Heart right ventricle (tissue), 16 donors: ENCODE data around the gene KCNT2. TPM values are rescaled to one million over a fixed set of nuclear protein-coding genes. Genes with fewer than 3 reads are reported as not detected.

Experiments
- ATAC-seq, 8 donors: fragments of 200-7000 bp; cut with Tn5 transposase; one replicate each; pipeline ENCODE4 v1.9.1; 2020; ENCODE audit warnings: mild to moderate bottlenecking in 8 of 8, moderate library complexity in 8 of 8, moderate number of reproducible peaks in 1 of 8
- DNase-seq, 2 donors: peaks; one replicate each; pipeline ENCODE4 v3.0.0-alpha.2; 2020
- H3K27ac ChIP-seq, 10 donors: fragments of 200-600 bp; sonication (generic) in 2 of 10; one replicate each; pipeline versions ENCODE4 v1.5.0 to v1.8.0; 2020 to 2022; ENCODE audit warnings: mild to moderate bottlenecking in 3 of 10
- H3K27me3 ChIP-seq, 7 donors: fragments of 200-600 bp; one replicate each; pipeline ENCODE4 v1.8.0; 2021 to 2022; ENCODE audit warnings: mild to moderate bottlenecking in 2 of 7
- H3K36me3 ChIP-seq, 9 donors: fragments of 200-600 bp; sonication (generic) in 1 of 9; one replicate each; pipeline versions ENCODE4 v1.5.0 to v1.8.0; 2020 to 2022; ENCODE audit warnings: mild to moderate bottlenecking in 2 of 9
- H3K4me1 ChIP-seq, 9 donors: fragments of 200-600 bp; sonication (generic) in 1 of 9; one replicate each; pipeline versions ENCODE4 v1.5.0 to v1.8.0; 2020 to 2022; ENCODE audit warnings: mild to moderate bottlenecking in 4 of 9
- H3K4me3 ChIP-seq, 10 donors: fragments of 200-600 bp; sonication (generic) in 2 of 10; one replicate each; pipeline versions ENCODE4 v1.5.0 to v1.8.0; 2020 to 2022; ENCODE audit warnings: mild to moderate bottlenecking in 7 of 10, moderate library complexity in 2 of 10
- H3K9me3 ChIP-seq, 11 donors: fragments of 200-600 bp in 10 of 11; sonication (generic) in 2 of 11; one replicate each; pipeline versions ENCODE4 v1.5.0 to v1.8.0; 2013 to 2022; ENCODE audit warnings: mild to moderate bottlenecking in 2 of 11, control low read depth in 1 of 11, moderate library complexity in 1 of 11
- WGBS, 2 donors: extraction: QIAGEN DNeasy Blood & Tissue Kit; methylation state at CpG; one replicate each; pipeline ENCODE4 v1.1.7; 2013; ENCODE audit warnings: inconsistent platforms in 1 of 2; 5-methylcytosine and 5-hydroxymethylcytosine counted together
- intact Hi-C, 10 donors: fragments of 100-400 bp; cut with DNase I; formaldehyde crosslinking; loops; one replicate each; pipeline versions ENCODE4 v1.11.1 to v1.14.2; 2022
- polyA plus RNA-seq, 2 donors: library from polyadenylated mRNA; stranded (reverse); fragments of 200-250 nt; gene quantifications; one replicate each; pipeline ENCODE4 v1.2.3, GENCODE V29; 2013
- total RNA-seq, 10 donors: library from RNA; stranded (reverse); fragmentation: NEBNext Ultra II Directional in 3 of 10; extraction: Animal tissue kit (Norgen Biotek cat#: 25700) in 3 of 10; gene quantifications; one replicate each; pipeline versions ENCODE4 v1.2.1 to v1.2.4, GENCODE V29; 2021 to 2023
- TF ChIP-seq, protein P1 (sequence below), 9 donors: fragments of 200-600 bp; sonication (generic) in 2 of 9; IDR thresholded peaks; one replicate each; pipeline versions ENCODE4 v1.5.0 to v1.8.0; 2021 to 2022; ENCODE audit warnings: antibody characterized with exemption in 9 of 9, mild to moderate bottlenecking in 5 of 9, moderate library complexity in 1 of 9
- donor health status: Arrhythmogenic right ventricular cardiomyopathy.
- donor health status: ischemic (EF 13 %, LVEDD 7.1; RV severe dilation, severe dysfunction).
- donor health status: healthy with polysubstance abuse.
- donor health status: DM: no; HTN: yes; CAD: no.
- donor health status: DM: no; HTN: no; CAD: no.
- donor health status: ischemic (EF 25% LVEDD 6.9; RV normal size, moderate dysfunction).
- donor health status: ischemic (EF 25% LVEDD 5.7; RV mildly dilated, moderate dysfunction).
- donor health status: healthy.
- donor health status: DM: yes; HTN: yes; CAD: no.
- donor health status: Ischemic cardiomyopathy.
- donor health status: ischemic (EF 35%, LVEDD 5.7; RV mildly dilated, moderate dysfunction).
- donor health status: nonischemic (EF 11% LVEDD 7.7; RV severe dilation, severe dysfunction).
- donor health status: DM: yes; HTN: yes; CAD: no.
- donor health status: PGD.
- donor health status: ischemic (EF 29% LVEDD 5.4; RV normal size, mild dysfunction).
- donor health status: nonischemic (EF 23%, LVEDD 6.1; RV moderate dilation, normal function).

Gene KCNT2
- total and polyA plus RNA-seq, 12 donors: 0.26 to 1.1 (median 0.68) TPM

- Histone ChIP-seq H3K9me3 (peaks cover 0 to 4% (median 0%) of the 10 kb centered on the region in 11 donors), H3K27ac (no peak overlapping the region), H3K27me3 (no peaks in the 10 kb centered on the region), H3K36me3 (no peaks in the 10 kb centered on the region), H3K4me3 (no peak overlapping the region), H3K4me1 (no peaks in the 10 kb centered on the region)
- DNase-seq (no peak), ATAC-seq (no peak)
- TF ChIP-seq, protein P1, sequence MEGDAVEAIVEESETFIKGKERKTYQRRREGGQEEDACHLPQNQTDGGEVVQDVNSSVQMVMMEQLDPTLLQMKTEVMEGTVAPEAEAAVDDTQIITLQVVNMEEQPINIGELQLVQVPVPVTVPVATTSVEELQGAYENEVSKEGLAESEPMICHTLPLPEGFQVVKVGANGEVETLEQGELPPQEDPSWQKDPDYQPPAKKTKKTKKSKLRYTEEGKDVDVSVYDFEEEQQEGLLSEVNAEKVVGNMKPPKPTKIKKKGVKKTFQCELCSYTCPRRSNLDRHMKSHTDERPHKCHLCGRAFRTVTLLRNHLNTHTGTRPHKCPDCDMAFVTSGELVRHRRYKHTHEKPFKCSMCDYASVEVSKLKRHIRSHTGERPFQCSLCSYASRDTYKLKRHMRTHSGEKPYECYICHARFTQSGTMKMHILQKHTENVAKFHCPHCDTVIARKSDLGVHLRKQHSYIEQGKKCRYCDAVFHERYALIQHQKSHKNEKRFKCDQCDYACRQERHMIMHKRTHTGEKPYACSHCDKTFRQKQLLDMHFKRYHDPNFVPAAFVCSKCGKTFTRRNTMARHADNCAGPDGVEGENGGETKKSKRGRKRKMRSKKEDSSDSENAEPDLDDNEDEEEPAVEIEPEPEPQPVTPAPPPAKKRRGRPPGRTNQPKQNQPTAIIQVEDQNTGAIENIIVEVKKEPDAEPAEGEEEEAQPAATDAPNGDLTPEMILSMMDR (IDR thresholded peaks at IDR 0.05): no peak
- intact Hi-C loops: no loop called here
- 59 to 74% methylated on average over 3 of the region's 3 CpGs for WGBS, 2 donors
These were observed 61.7 kb downstream of the KCNT2 start for GRCh38 chr1:196546272-196547111.

DNA sequence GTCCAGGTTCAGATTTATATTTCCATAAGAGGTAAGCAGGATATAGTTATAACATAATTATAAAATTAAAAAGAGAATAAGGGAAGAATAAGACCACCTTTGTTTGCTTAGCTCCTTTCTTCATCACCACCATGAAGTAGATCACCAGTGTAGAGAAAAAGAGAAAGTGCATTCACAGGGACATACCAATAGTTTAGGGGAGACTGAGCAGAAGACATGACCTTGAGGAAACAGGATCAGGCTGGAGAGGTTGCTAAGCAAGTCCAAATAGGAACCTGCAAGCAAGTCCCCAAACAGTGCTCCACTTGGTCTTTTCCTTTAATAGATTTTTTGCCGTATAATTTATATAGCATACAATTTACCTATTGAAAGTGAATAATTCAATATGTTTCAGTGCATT lies 63.0 kb downstream of the KCNT2 start:
- intact Hi-C loops: no loop called here
- H3K4me1 ChIP-seq: no peaks in the 10 kb centered on the region
- no peaks in the 10 kb centered on the region for H3K27me3 ChIP-seq
- H3K9me3 ChIP-seq: peaks cover 0 to 4% (median 0%) of the 10 kb centered on the region in 11 donors
- TF ChIP-seq, protein P1 (IDR thresholded peaks at IDR 0.05): no peak
- H3K36me3 ChIP-seq: no peaks in the 10 kb centered on the region
- H3K27ac ChIP-seq: no peak overlapping the region
- no peak overlapping the region for H3K4me3 ChIP-seq
- ATAC-seq: no peak
- no peak for DNase-seq
- 95 to 97% methylated on average over 1 of the region's 1 CpG for WGBS, 2 donors

GRCh38 chr1:196544617-196545016 lies 63.6 kb downstream of the KCNT2 start:
- WGBS, 2 donors: 66 to 81% methylated on average over 1 of the region's 1 CpG
- intact Hi-C loops: no loop called here
- no peak overlapping the region for H3K27ac ChIP-seq
- no peaks in the 10 kb centered on the region for H3K4me1 ChIP-seq
- ATAC-seq (no peak), DNase-seq (no peak)
- H3K4me3 ChIP-seq: no peak overlapping the region
- TF ChIP-seq, protein P1 (IDR thresholded peaks at IDR 0.05): no peak
- H3K36me3 ChIP-seq: no peaks in the 10 kb centered on the region
- no peaks in the 10 kb centered on the region for H3K27me3 ChIP-seq
- peaks cover 0 to 4% (median 0%) of the 10 kb centered on the region in 11 donors for H3K9me3 ChIP-seq

DNA sequence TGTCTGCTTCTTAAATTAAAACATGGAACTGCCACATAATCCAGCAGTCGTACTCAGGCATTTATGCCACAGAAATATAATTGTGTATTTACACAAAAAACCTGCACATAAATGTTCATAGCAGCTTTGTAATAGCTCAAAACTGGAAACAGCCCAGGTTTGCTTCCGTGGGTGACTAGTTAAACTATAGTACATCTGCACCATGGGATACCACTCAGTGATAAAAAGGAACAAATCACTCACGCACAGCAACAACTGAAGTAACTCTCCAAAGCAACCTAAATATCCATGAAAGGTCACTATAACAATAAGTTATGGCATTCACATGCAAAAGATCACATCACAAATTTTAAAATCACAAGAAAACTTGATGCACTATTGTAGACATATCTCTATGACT lies 64.4 kb downstream of the KCNT2 start:
- DNase-seq: no peak
- H3K4me1 ChIP-seq: no peaks in the 10 kb centered on the region
- no peak overlapping the region for H3K4me3 ChIP-seq
- WGBS, 2 donors: 71 to 78% methylated on average over 3 of the region's 3 CpGs
- no peak overlapping the region for H3K27ac ChIP-seq
- H3K9me3 ChIP-seq: peaks cover 0 to 4% (median 0%) of the 10 kb centered on the region in 11 donors
- no peak for ATAC-seq
- H3K36me3 ChIP-seq: no peaks in the 10 kb centered on the region
- TF ChIP-seq, protein P1 (IDR thresholded peaks at IDR 0.05): no peak
- intact Hi-C loops: no loop called here
- H3K27me3 ChIP-seq: no peaks in the 10 kb centered on the region
